Neural progenitor cell (in vitro differentiated cells): Measurements from ENCODE around the gene PDE1A. TPM values are rescaled to one million over a fixed set of nuclear protein-coding genes. Genes with fewer than 3 reads are reported as not detected.

ENCODE experiments used
- DNase-seq: peaks from one replicate; pipeline ENCODE4 v3.0.0-alpha.2; 2016; ENCODE audit warnings: low spot score
- H2AFZ ChIP-seq: fragments of 200-600 bp; sonication (generic); replicated peaks from 2 replicates; pipeline ENCODE4 v1.6.1; 2016; ENCODE audit warnings: antibody characterized with exemption
- H3F3A ChIP-seq: fragments of 200-600 bp; sonication (generic); 2 replicates; pipeline ENCODE4 v1.6.1; 2016; ENCODE audit warnings: antibody characterized with exemption, low read depth
- H3K27ac ChIP-seq: fragments of 200-600 bp; sonication (generic); 2 replicates; pipeline ENCODE4 v1.5.1; 2016; ENCODE audit warnings: mild to moderate bottlenecking
- H3K27me3 ChIP-seq: fragments of 200-600 bp; sonication (generic); 2 replicates; pipeline ENCODE4 v1.6.1; 2016; ENCODE audit warnings: mild to moderate bottlenecking, moderate library complexity
- H3K36me3 ChIP-seq: fragments of 200-600 bp; sonication (generic); 2 replicates; pipeline ENCODE4 v1.5.1; 2016
- H3K4me1 ChIP-seq: fragments of 200-600 bp; sonication (generic); 2 replicates; pipeline ENCODE4 v1.6.1; 2016; ENCODE audit warnings: mixed run types
- H3K4me2 ChIP-seq: fragments of 200-600 bp; sonication (generic); 2 replicates; pipeline ENCODE4 v1.6.1; 2016
- H3K4me3 ChIP-seq: fragments of 200-600 bp; sonication (generic); 2 replicates; pipeline ENCODE4 v1.5.1; 2016
- H3K79me2 ChIP-seq: fragments of 200-600 bp; sonication (generic); 2 replicates; pipeline ENCODE4 v1.6.1; 2016; ENCODE audit warnings: low read depth
- H3K9ac ChIP-seq: fragments of 200-600 bp; sonication (generic); 2 replicates; pipeline ENCODE4 v1.6.1; 2016
- H3K9me3 ChIP-seq: fragments of 200-600 bp; sonication (generic); 2 replicates; pipeline ENCODE4 v1.5.1; 2016; ENCODE audit warnings: low read depth
- H4K20me1 ChIP-seq: fragments of 200-600 bp; sonication (generic); 2 replicates; pipeline ENCODE4 v1.6.1; 2016; ENCODE audit warnings: low read depth
- H3K27ac Mint-ChIP-seq: 3 replicates; pipeline ENCODE4 v1.8.0; 2021; ENCODE audit warnings: mixed read lengths
- H3K27me3 Mint-ChIP-seq: 2 replicates; pipeline ENCODE4 v1.8.0; 2022; ENCODE audit warnings: low read depth, mild to moderate bottlenecking, inconsistent platforms, moderate library complexity, mixed read lengths; ENCODE audit not compliant: insufficient read depth
- H3K36me3 Mint-ChIP-seq: 3 replicates; pipeline ENCODE4 v1.8.0; 2021; ENCODE audit warnings: mixed read lengths
- H3K4me1 Mint-ChIP-seq: 3 replicates; pipeline ENCODE4 v1.8.0; 2021; ENCODE audit warnings: mixed read lengths
- H3K4me3 Mint-ChIP-seq: 3 replicates; pipeline ENCODE4 v1.8.0; 2021; ENCODE audit warnings: mild to moderate bottlenecking, moderate library complexity, mixed read lengths
- H3K9me3 Mint-ChIP-seq: 3 replicates; pipeline ENCODE4 v1.8.0; 2020; ENCODE audit warnings: mixed read lengths
- EZH2 ChIP-seq: fragments of 200-600 bp; sonication (generic); IDR thresholded peaks from 2 replicates; pipeline ENCODE4 v1.6.1; 2017; ENCODE audit warnings: antibody characterized with exemption, mild to moderate bottlenecking, moderate library complexity
- EZH2phosphoT487 ChIP-seq: fragments of 200-600 bp; sonication (generic); IDR thresholded peaks from 2 replicates; pipeline ENCODE4 v1.6.1; 2017; ENCODE audit warnings: antibody characterized with exemption
- total RNA-seq: library from RNA; depleted of rRNA; stranded (reverse); fragments of >200 nt; gene quantifications from 2 replicates; pipeline ENCODE4 v1.2.3, GENCODE V29; 2015; ENCODE audit warnings: low replicate concordance
- TF ChIP-seq, protein P1 (sequence below): fragments of 200-600 bp; sonication (generic); IDR thresholded peaks from 2 replicates; pipeline ENCODE4 v1.5.1; 2017; ENCODE audit warnings: antibody characterized with exemption, mild to moderate bottlenecking

The PDE1A gene
- total RNA-seq, 1 donor from 2014 or later = not detected

DNA sequence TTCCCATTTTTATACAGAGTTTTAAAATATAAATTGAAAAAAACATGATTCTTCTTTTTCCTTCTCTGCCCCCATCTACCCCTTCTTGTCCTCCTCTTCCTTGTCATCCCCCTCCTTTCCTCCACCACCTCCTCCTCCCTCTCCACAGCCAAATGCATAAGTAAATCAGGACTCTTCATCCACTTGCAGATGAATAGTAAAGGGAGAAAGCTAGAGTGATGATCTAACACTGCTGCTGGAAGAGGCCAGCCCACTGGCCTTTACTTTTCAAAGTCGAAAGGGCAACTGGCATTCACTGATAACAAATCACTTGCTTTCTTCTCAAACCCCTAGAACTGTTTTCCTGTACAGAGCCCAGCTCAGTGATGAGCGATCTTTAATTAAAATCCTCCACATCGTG lies 205.8 kb downstream of the PDE1A start:
- H3F3A ChIP-seq = no peaks in the 10 kb centered on the region
- Mint-ChIP-seq H3K4me3 (no peak overlapping the region), H3K27ac (peak overlapping the region; percentile 95)

GRCh38 chr2:182220335-182220734 lies 206.5 kb downstream of the PDE1A start:
- Mint-ChIP-seq H3K4me1 (peaks cover 24% of the 10 kb centered on the region), H3K4me3 (no peak overlapping the region), H3K27me3 (no peaks in the 10 kb centered on the region), H3K9me3 (peaks cover 6% of the 10 kb centered on the region), H3K27ac (no peak overlapping the region), H3K36me3 (peaks cover 9% of the 10 kb centered on the region)
- no peaks in the 10 kb centered on the region for H3K27me3 ChIP-seq
- H3K4me3 ChIP-seq = no peak overlapping the region
- H3K9ac ChIP-seq = no peak overlapping the region
- H3F3A ChIP-seq = no peaks in the 10 kb centered on the region
- no peaks in the 10 kb centered on the region for H3K4me1 ChIP-seq
- H3K27ac ChIP-seq = no peak overlapping the region
- H3K79me2 ChIP-seq = no peaks in the 10 kb centered on the region
- H3K9me3 ChIP-seq = no peaks in the 10 kb centered on the region
- H3K36me3 ChIP-seq = no peaks in the 10 kb centered on the region
- no peak overlapping the region for H3K4me2 ChIP-seq
- no peak for DNase-seq
- H4K20me1 ChIP-seq = no peaks in the 10 kb centered on the region
- H2AFZ ChIP-seq = no peak overlapping the region
- no peak for TF ChIP-seq EZH2phosphoT487

More for the DNA sequence above, 205.8 kb downstream of the PDE1A start:
- Histone ChIP-seq H3K79me2 (no peaks in the 10 kb centered on the region), H3K36me3 (no peaks in the 10 kb centered on the region), H4K20me1 (no peaks in the 10 kb centered on the region), H3K4me1 (no peaks in the 10 kb centered on the region), H3K9ac (no peak overlapping the region), H3K9me3 (no peaks in the 10 kb centered on the region), H3K4me3 (no peak overlapping the region), H2AFZ (peak overlapping the region; percentile 60), H3K27ac (no peak overlapping the region), H3K4me2 (no peak overlapping the region), H3K27me3 (no peaks in the 10 kb centered on the region)
- Mint-ChIP-seq H3K27me3 (no peaks in the 10 kb centered on the region), H3K36me3 (peaks cover 9% of the 10 kb centered on the region), H3K4me1 (peaks cover 24% of the 10 kb centered on the region), H3K9me3 (peaks cover 6% of the 10 kb centered on the region)
- TF ChIP-seq, protein P1, sequence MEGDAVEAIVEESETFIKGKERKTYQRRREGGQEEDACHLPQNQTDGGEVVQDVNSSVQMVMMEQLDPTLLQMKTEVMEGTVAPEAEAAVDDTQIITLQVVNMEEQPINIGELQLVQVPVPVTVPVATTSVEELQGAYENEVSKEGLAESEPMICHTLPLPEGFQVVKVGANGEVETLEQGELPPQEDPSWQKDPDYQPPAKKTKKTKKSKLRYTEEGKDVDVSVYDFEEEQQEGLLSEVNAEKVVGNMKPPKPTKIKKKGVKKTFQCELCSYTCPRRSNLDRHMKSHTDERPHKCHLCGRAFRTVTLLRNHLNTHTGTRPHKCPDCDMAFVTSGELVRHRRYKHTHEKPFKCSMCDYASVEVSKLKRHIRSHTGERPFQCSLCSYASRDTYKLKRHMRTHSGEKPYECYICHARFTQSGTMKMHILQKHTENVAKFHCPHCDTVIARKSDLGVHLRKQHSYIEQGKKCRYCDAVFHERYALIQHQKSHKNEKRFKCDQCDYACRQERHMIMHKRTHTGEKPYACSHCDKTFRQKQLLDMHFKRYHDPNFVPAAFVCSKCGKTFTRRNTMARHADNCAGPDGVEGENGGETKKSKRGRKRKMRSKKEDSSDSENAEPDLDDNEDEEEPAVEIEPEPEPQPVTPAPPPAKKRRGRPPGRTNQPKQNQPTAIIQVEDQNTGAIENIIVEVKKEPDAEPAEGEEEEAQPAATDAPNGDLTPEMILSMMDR = no peak
- no peak for TF ChIP-seq EZH2phosphoT487
- TF ChIP-seq EZH2 = no peak
- DNase-seq = no peak

DNA sequence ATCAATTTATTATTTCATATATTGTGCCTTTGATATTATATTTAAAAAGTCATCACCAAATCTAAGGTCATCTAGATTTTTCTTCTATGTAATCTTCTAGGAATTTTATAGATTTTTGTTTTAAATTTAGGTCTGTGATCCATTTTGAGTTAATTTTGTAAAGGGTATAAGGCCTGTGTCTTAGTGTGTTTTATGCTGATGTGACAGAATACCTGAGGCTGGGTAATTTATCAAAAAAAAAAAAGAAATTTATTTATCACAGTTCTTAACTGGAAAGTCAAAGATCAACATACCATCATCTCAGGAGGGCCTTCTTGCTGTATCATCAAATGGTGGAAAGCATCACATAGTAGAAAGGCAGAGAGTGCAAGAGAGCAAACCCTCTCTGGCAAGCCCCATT lies 216.2 kb downstream of the PDE1A start:
- Mint-ChIP-seq H3K9me3 (peaks cover 6% of the 10 kb centered on the region), H3K27ac (no peak overlapping the region), H3K4me3 (no peak overlapping the region), H3K36me3 (peaks cover 13% of the 10 kb centered on the region), H3K27me3 (peaks cover 2% of the 10 kb centered on the region), H3K4me1 (peaks cover 2% of the 10 kb centered on the region)
- no peaks in the 10 kb centered on the region for H3F3A ChIP-seq
- H3K79me2 ChIP-seq = no peaks in the 10 kb centered on the region
- H4K20me1 ChIP-seq = no peaks in the 10 kb centered on the region
- H3K9ac ChIP-seq = no peak overlapping the region
- H3K36me3 ChIP-seq = no peaks in the 10 kb centered on the region
- TF ChIP-seq EZH2phosphoT487 (no peak), EZH2 (no peak)
- TF ChIP-seq, protein P1 = no peak
- H3K27me3 ChIP-seq = no peaks in the 10 kb centered on the region
- H3K27ac ChIP-seq = no peak overlapping the region
- no peaks in the 10 kb centered on the region for H3K4me1 ChIP-seq
- H3K9me3 ChIP-seq = no peaks in the 10 kb centered on the region
- H3K4me2 ChIP-seq = no peak overlapping the region
- DNase-seq = no peak
- no peak overlapping the region for H2AFZ ChIP-seq
- H3K4me3 ChIP-seq = no peak overlapping the region

GRCh38 chr2:182208421-182208820 lies 218.4 kb downstream of the PDE1A start:
- peaks cover 13% of the 10 kb centered on the region for H3K36me3 Mint-ChIP-seq
- H3K9ac ChIP-seq = no peak overlapping the region
- H3K4me2 ChIP-seq = no peak overlapping the region
- H3K4me1 ChIP-seq = no peaks in the 10 kb centered on the region
- no peaks in the 10 kb centered on the region for H3K36me3 ChIP-seq
- TF ChIP-seq EZH2 (no peak), EZH2phosphoT487 (no peak)
- TF ChIP-seq, protein P1 = no peak
- peaks cover 2% of the 10 kb centered on the region for H3K4me1 Mint-ChIP-seq
- no peak overlapping the region for H2AFZ ChIP-seq
- no peak overlapping the region for H3K4me3 Mint-ChIP-seq
- H3K27me3 ChIP-seq = no peaks in the 10 kb centered on the region
- no peak overlapping the region for H3K4me3 ChIP-seq
- DNase-seq = no peak
- H3K27ac Mint-ChIP-seq = no peak overlapping the region
- H3K9me3 Mint-ChIP-seq = peaks cover 4% of the 10 kb centered on the region
- H3K79me2 ChIP-seq = no peaks in the 10 kb centered on the region
- no peaks in the 10 kb centered on the region for H3F3A ChIP-seq
- no peaks in the 10 kb centered on the region for H3K9me3 ChIP-seq
- peaks cover 2% of the 10 kb centered on the region for H3K27me3 Mint-ChIP-seq
- H3K27ac ChIP-seq = no peak overlapping the region
- H4K20me1 ChIP-seq = no peaks in the 10 kb centered on the region
